ENCODE data around the gene NHS.

NHS gene

GRCh38 chrX:17740137-17741122 is 365.4 kb downstream of the NHS start:
- TF ChIP-seq CTCF (conservative IDR thresholded peaks at IDR 0.05; ENCODE audit: control insufficient read depth, insufficient read depth, low read depth, low read length) = no peak
- DNase-seq (ENCODE audit: low read depth) = no peak
- H3K4me3 ChIP-seq (ENCODE audit: control insufficient read depth, low read depth, low read length) = no peak overlapping the region

- no peak for DNase-seq (ENCODE audit: low read depth)
- TF ChIP-seq CTCF (conservative IDR thresholded peaks at IDR 0.05; ENCODE audit: control insufficient read depth, insufficient read depth, low read depth, low read length) = no peak
- H3K4me3 ChIP-seq (ENCODE audit: control insufficient read depth, low read depth, low read length) = no peak overlapping the region
These were observed 366.1 kb downstream of the NHS start for GRCh38 chrX:17741123-17741511.

GRCh38 chrX:17743913-17744312 is 368.9 kb downstream of the NHS start:
- no peak for DNase-seq (ENCODE audit: low read depth)
- TF ChIP-seq CTCF (conservative IDR thresholded peaks at IDR 0.05; ENCODE audit: control insufficient read depth, insufficient read depth, low read depth, low read length) = no peak
- H3K4me3 ChIP-seq (ENCODE audit: control insufficient read depth, low read depth, low read length) = no peak overlapping the region

GRCh38 chrX:17744896-17745523 is 370.0 kb downstream of the NHS start:
- peak; percentile 26 for TF ChIP-seq CTCF (conservative IDR thresholded peaks at IDR 0.05; ENCODE audit: control insufficient read depth, insufficient read depth, low read depth, low read length)
- peak; percentile 18 for DNase-seq (ENCODE audit: low read depth)

GRCh38 chrX:17747692-17748091 is 372.7 kb downstream of the NHS start:
- no peak for DNase-seq (ENCODE audit: low read depth)
- no peak for TF ChIP-seq CTCF (conservative IDR thresholded peaks at IDR 0.05; ENCODE audit: control insufficient read depth, insufficient read depth, low read depth, low read length)
- no peak overlapping the region for H3K4me3 ChIP-seq (ENCODE audit: control insufficient read depth, low read depth, low read length)

More at GRCh38 chrX:17744896-17745523, 370.0 kb downstream of the NHS start:
- H3K4me3 ChIP-seq (ENCODE audit: control insufficient read depth, low read depth, low read length) = no peak overlapping the region

- no peak overlapping the region for H3K4me3 ChIP-seq (ENCODE audit: control insufficient read depth, low read depth, low read length)
- TF ChIP-seq CTCF (conservative IDR thresholded peaks at IDR 0.05; ENCODE audit: control insufficient read depth, insufficient read depth, low read depth, low read length) = no peak
- no peak for DNase-seq (ENCODE audit: low read depth)
These were observed 373.7 kb downstream of the NHS start for GRCh38 chrX:17748684-17749083.

Measured in fibroblast of mammary gland (primary cell).